Heart left ventricle (tissue), 13 donors: ENCODE results near the gene KIAA1958.

Source experiments
- POLR2A ChIP-seq, 2 donors: fragments of 450-650 bp; IDR thresholded peaks; one replicate each; pipeline ENCODE4 v1.6.1; 2017; ENCODE audit warnings: antibody characterized with exemption in 2 of 2, mild to moderate bottlenecking in 2 of 2, moderate library complexity in 2 of 2
- TF ChIP-seq, protein P1 (sequence below), 12 donors: fragments of 200-600 bp; sonication (generic) in 4 of 12; IDR thresholded peaks; one replicate each; pipeline versions ENCODE4 v1.5.0 to v1.8.0; 2018 to 2022; ENCODE audit warnings: antibody characterized with exemption in 12 of 12, mild to moderate bottlenecking in 5 of 12
- donor health status: ischemic (EF 13 %, LVEDD 7.1; RV severe dilation, severe dysfunction).
- donor health status: DM: no; HTN: yes; CAD: no.
- donor health status: DM: no; HTN: no; CAD: no.
- donor health status: ischemic (EF 25% LVEDD 6.9; RV normal size, moderate dysfunction).
- donor health status: ischemic (EF 25% LVEDD 5.7; RV mildly dilated, moderate dysfunction).
- donor health status: ischemic (EF 35%, LVEDD 5.7; RV mildly dilated, moderate dysfunction).
- donor health status: nonischemic (EF 11% LVEDD 7.7; RV severe dilation, severe dysfunction).
- donor health status: DM: yes; HTN: yes; CAD: no.
- donor health status: PGD.
- donor health status: ischemic (EF 29% LVEDD 5.4; RV normal size, mild dysfunction).
- donor health status: nonischemic (EF 23%, LVEDD 6.1; RV moderate dilation, normal function).

DNA sequence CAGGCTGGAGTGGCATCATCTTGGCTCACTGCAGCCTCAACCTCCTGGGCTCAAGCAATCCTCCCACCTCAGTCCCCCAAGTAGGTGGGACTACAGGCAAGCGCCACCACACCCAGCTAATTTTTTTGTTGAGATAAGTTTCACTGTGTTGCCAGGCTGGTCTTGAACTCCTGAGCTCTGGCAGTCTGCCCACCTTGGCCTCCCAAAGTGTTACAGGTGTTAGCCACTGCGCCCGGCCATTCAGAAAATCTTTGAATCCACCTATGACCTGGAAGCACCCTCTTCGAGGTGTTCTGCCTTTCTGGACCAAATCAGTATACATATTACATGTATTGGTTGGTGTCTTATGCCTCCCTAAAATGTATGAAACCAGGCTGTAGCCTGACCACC, 61.4 kb downstream of the KIAA1958 start:
- TF ChIP-seq, protein P1, sequence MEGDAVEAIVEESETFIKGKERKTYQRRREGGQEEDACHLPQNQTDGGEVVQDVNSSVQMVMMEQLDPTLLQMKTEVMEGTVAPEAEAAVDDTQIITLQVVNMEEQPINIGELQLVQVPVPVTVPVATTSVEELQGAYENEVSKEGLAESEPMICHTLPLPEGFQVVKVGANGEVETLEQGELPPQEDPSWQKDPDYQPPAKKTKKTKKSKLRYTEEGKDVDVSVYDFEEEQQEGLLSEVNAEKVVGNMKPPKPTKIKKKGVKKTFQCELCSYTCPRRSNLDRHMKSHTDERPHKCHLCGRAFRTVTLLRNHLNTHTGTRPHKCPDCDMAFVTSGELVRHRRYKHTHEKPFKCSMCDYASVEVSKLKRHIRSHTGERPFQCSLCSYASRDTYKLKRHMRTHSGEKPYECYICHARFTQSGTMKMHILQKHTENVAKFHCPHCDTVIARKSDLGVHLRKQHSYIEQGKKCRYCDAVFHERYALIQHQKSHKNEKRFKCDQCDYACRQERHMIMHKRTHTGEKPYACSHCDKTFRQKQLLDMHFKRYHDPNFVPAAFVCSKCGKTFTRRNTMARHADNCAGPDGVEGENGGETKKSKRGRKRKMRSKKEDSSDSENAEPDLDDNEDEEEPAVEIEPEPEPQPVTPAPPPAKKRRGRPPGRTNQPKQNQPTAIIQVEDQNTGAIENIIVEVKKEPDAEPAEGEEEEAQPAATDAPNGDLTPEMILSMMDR (IDR thresholded peaks at IDR 0.05), result no peak
- no peak for TF ChIP-seq POLR2A (IDR thresholded peaks at IDR 0.05)
